HG02763 (cell line): Measurements from ENCODE around the gene PWWP2B.
"Not testable (repeated sequence)": the region's sequence is repeated elsewhere in the genome, so short reads cannot be mapped to it uniquely, and the experiment has no call there.

ENCODE experiments used
- ATAC-seq: cut with Tn5 transposase; IDR thresholded peaks from one replicate; pipeline ENCODE4 v1.9.1; 2021; ENCODE audit warnings: mild to moderate bottlenecking, moderate library complexity; ENCODE audit not compliant: unreplicated experiment

Gene PWWP2B

GRCh38 chr10:132428486-132428995 is 31.5 kb downstream of the PWWP2B start:
- no peak for ATAC-seq

- no peak for ATAC-seq
Measured at GRCh38 chr10:132429281-132430230, 32.6 kb downstream of the PWWP2B start.

GRCh38 chr10:132430231-132430743 is 33.3 kb downstream of the PWWP2B start:
- no peak for ATAC-seq

GRCh38 chr10:132430861-132431271 is 33.9 kb downstream of the PWWP2B start:
- no peak for ATAC-seq

- no peak for ATAC-seq
Measured at GRCh38 chr10:132431537-132432175, 34.7 kb downstream of the PWWP2B start.

GRCh38 chr10:132432176-132432540 is 35.2 kb downstream of the PWWP2B start:
- ATAC-seq: no peak

GRCh38 chr10:132433671-132434340 is 36.8 kb downstream of the PWWP2B start:
- ATAC-seq: no peak

- ATAC-seq: no peak
Measured at GRCh38 chr10:132434405-132435005, 37.5 kb downstream of the PWWP2B start.

- not testable (repeated sequence) for ATAC-seq
Measured at GRCh38 chr10:132435320-132435719, 38.3 kb downstream of the PWWP2B start.

GRCh38 chr10:132436096-132436495 is 39.1 kb downstream of the PWWP2B start:
- ATAC-seq: not testable (repeated sequence)

- ATAC-seq: no peak
Measured at GRCh38 chr10:132436861-132437410, 39.9 kb downstream of the PWWP2B start.

- ATAC-seq: no peak
Measured at GRCh38 chr10:132437541-132437950, 40.5 kb downstream of the PWWP2B start.

GRCh38 chr10:132438091-132439024 is 41.4 kb downstream of the PWWP2B start:
- no peak for ATAC-seq

GRCh38 chr10:132439025-132439388 is 42.0 kb downstream of the PWWP2B start:
- ATAC-seq: no peak

- ATAC-seq: no peak
Measured at GRCh38 chr10:132439424-132440163, 42.6 kb downstream of the PWWP2B start.

GRCh38 chr10:132440791-132441565 is 44.0 kb downstream of the PWWP2B start:
- no peak for ATAC-seq

GRCh38 chr10:132441818-132442524 is 45.0 kb downstream of the PWWP2B start:
- ATAC-seq: no peak
